Stimulated activated CD8-positive, alpha-beta memory T cell treated with anti-CD3 and anti-CD28 coated beads, Interleukin-7, amount 100 ng/mL, for 1 hour (primary cell): ENCODE measurements around the gene SPON2.

Experiments used
- DNase-seq, 2 donors: peaks; one replicate each; pipeline ENCODE4 v3.0.0-alpha.2; 2020; ENCODE audit warnings: low read depth in 2 of 2

Gene SPON2

GRCh38 chr4:1195109-1195671 is 22.8 kb upstream of the SPON2 start:
- DNase-seq: no peak

GRCh38 chr4:1194010-1194900 is 21.9 kb upstream of the SPON2 start:
- DNase-seq: no peak

GRCh38 chr4:1193206-1194009 is 21.0 kb upstream of the SPON2 start:
- DNase-seq: no peak

GRCh38 chr4:1192493-1193205 is 20.3 kb upstream of the SPON2 start:
- DNase-seq: no peak

- DNase-seq: no peak
These were observed 19.7 kb upstream of the SPON2 start for GRCh38 chr4:1192091-1192492.

GRCh38 chr4:1191621-1192020 is 19.2 kb upstream of the SPON2 start:
- no peak for DNase-seq

- DNase-seq: no peak
These were observed 14.8 kb upstream of the SPON2 start for GRCh38 chr4:1187182-1187581.

- DNase-seq: no peak
These were observed 11.8 kb upstream of the SPON2 start for GRCh38 chr4:1183985-1184773.

- no peak for DNase-seq
These were observed 9.9 kb upstream of the SPON2 start for GRCh38 chr4:1182313-1182712.

- DNase-seq: no peak
These were observed 8.3 kb upstream of the SPON2 start for GRCh38 chr4:1180663-1181062.

- no peak for DNase-seq
These were observed 7.6 kb upstream of the SPON2 start for GRCh38 chr4:1179976-1180375.

GRCh38 chr4:1179089-1179441 is 6.7 kb upstream of the SPON2 start:
- DNase-seq: no peak

- DNase-seq: no peak
These were observed 6.1 kb upstream of the SPON2 start for GRCh38 chr4:1178300-1179088.

- DNase-seq: peak in 1 of 2 donors; percentile 30
These were observed 5.1 kb upstream of the SPON2 start for GRCh38 chr4:1177274-1178141.

- DNase-seq: no peak
These were observed 4.3 kb upstream of the SPON2 start for GRCh38 chr4:1176398-1177273.

- DNase-seq: no peak
These were observed 3.3 kb upstream of the SPON2 start for GRCh38 chr4:1175635-1176229.

- no peak for DNase-seq
These were observed 2.7 kb upstream of the SPON2 start for GRCh38 chr4:1174941-1175634.
